ENCODE data around the gene BCL7A. TPM values are rescaled to one million over a fixed set of nuclear protein-coding genes. Genes with fewer than 3 reads are reported as not detected.
A peak's percentile ranks its signal among the peaks of the same experiment; 100 is the strongest.
"Not testable (repeated sequence)": the region's sequence is repeated elsewhere in the genome, so short reads cannot be mapped to it uniquely, and the experiment has no call there.

Gene BCL7A
- total and polyA plus RNA-seq, 5 donors from 2014 or later, result 0.35 to 2.0 (median 0.60) TPM

DNA sequence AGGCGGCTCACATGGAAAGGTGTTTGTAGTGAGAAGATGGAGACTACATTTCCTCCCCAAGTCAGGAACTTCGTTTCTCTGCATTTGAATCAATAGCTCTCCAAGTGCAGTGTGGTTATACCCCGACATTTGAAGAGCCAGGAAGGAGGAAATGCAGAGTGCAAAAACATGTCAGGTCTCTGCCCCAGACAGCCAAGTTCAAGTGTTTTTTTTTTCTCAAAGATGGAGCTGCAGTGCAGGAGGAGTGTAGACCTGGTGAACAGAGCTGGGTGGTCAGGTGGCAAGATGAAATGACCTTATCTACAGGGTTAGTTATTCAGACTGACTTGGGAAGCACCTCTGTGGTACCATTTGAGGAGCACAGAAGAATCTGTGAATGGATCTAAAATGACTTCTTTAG lies 78.2 kb downstream of the BCL7A start:
- peak overlapping the region; percentile 73 to 79 (median 76) for H3K4me3 Mint-ChIP-seq
- ATAC-seq (ENCODE audit: low read depth in 2 of 2), result peak; percentile 55 to 56
- peaks cover 0 to 1% (median 0%) of the 10 kb centered on the region in 7 donors for H3K9me3 Mint-ChIP-seq
- Histone ChIP-seq H3K4me3 (ENCODE audit: low read depth, low read length) (peak overlapping the region; percentile 58), H3K36me3 (ENCODE audit: control insufficient read depth, insufficient read depth, low read length) (no peaks in the 10 kb centered on the region), H3K9me3 (ENCODE audit: control insufficient read depth in 2 of 2, low read length in 2 of 2) (no peaks in the 10 kb centered on the region), H3K27me3 (ENCODE audit: control insufficient read depth, insufficient read depth, low read length) (no peaks in the 10 kb centered on the region), H3K27ac (ENCODE audit: insufficient read depth, low read length, poor library complexity, severe bottlenecking) (peak overlapping the region; percentile 63), H3K4me1 (ENCODE audit: control insufficient read depth, insufficient read depth, low read length, poor library complexity, severe bottlenecking) (peaks cover 52% of the 10 kb centered on the region)
- H3K27me3 Mint-ChIP-seq, result no peaks in the 10 kb centered on the region
- DNase-seq, result peak in 1 of 3 donors; percentile 54
- H3K27ac Mint-ChIP-seq, result peak overlapping the region; percentile 92 to 95 (median 93)
- peaks cover 2% of the 10 kb centered on the region for H3K36me3 Mint-ChIP-seq
- peaks cover 35 to 82% (median 57%) of the 10 kb centered on the region in 4 donors for H3K4me1 Mint-ChIP-seq

GRCh38 chr12:122100568-122100967 lies 78.9 kb downstream of the BCL7A start:
- no peaks in the 10 kb centered on the region for H3K36me3 ChIP-seq (ENCODE audit: control insufficient read depth, insufficient read depth, low read length)
- H3K27ac Mint-ChIP-seq, result peak overlapping the region; percentile 87 to 95 (median 92)
- ATAC-seq (ENCODE audit: low read depth in 2 of 2), result no peak
- no peaks in the 10 kb centered on the region for H3K27me3 ChIP-seq (ENCODE audit: control insufficient read depth, insufficient read depth, low read length)
- no peaks in the 10 kb centered on the region for H3K27me3 Mint-ChIP-seq
- H3K36me3 Mint-ChIP-seq, result peaks cover 3% of the 10 kb centered on the region
- H3K9me3 ChIP-seq (ENCODE audit: control insufficient read depth in 2 of 2, low read length in 2 of 2), result no peaks in the 10 kb centered on the region
- H3K9me3 Mint-ChIP-seq, result peaks cover 0 to 1% (median 0%) of the 10 kb centered on the region in 7 donors
- peak overlapping the region; percentile 36 for H3K27ac ChIP-seq (ENCODE audit: insufficient read depth, low read length, poor library complexity, severe bottlenecking)
- H3K4me1 ChIP-seq (ENCODE audit: control insufficient read depth, insufficient read depth, low read length, poor library complexity, severe bottlenecking), result peaks cover 58% of the 10 kb centered on the region
- DNase-seq, result no peak
- H3K4me1 Mint-ChIP-seq, result peaks cover 35 to 89% (median 61%) of the 10 kb centered on the region in 4 donors
- H3K4me3 Mint-ChIP-seq, result peak overlapping the region in 3 of 4 donors; percentile 48 to 78 (median 58)
- peak overlapping the region; percentile 58 for H3K4me3 ChIP-seq (ENCODE audit: low read depth, low read length)

GRCh38 chr12:122102331-122102730 lies 80.6 kb downstream of the BCL7A start:
- Mint-ChIP-seq H3K9me3 (peaks cover 0 to 1% (median 0%) of the 10 kb centered on the region in 7 donors), H3K27ac (peak overlapping the region in 2 of 3 donors; percentile 1 to 92), H3K4me3 (peak overlapping the region in 2 of 4 donors; percentile 44 to 48), H3K4me1 (peaks cover 35 to 92% (median 69%) of the 10 kb centered on the region in 4 donors), H3K36me3 (peaks cover 3% of the 10 kb centered on the region), H3K27me3 (no peaks in the 10 kb centered on the region)
- Histone ChIP-seq H3K4me3 (ENCODE audit: low read depth, low read length) (peak overlapping the region; percentile 1), H3K27me3 (ENCODE audit: control insufficient read depth, insufficient read depth, low read length) (no peaks in the 10 kb centered on the region), H3K9me3 (ENCODE audit: control insufficient read depth in 2 of 2, low read length in 2 of 2) (no peaks in the 10 kb centered on the region), H3K4me1 (ENCODE audit: control insufficient read depth, insufficient read depth, low read length, poor library complexity, severe bottlenecking) (peaks cover 67% of the 10 kb centered on the region), H3K36me3 (ENCODE audit: control insufficient read depth, insufficient read depth, low read length) (no peaks in the 10 kb centered on the region), H3K27ac (ENCODE audit: insufficient read depth, low read length, poor library complexity, severe bottlenecking) (no peak overlapping the region)
- DNase-seq (no peak), ATAC-seq (ENCODE audit: low read depth in 2 of 2) (no peak)

DNA sequence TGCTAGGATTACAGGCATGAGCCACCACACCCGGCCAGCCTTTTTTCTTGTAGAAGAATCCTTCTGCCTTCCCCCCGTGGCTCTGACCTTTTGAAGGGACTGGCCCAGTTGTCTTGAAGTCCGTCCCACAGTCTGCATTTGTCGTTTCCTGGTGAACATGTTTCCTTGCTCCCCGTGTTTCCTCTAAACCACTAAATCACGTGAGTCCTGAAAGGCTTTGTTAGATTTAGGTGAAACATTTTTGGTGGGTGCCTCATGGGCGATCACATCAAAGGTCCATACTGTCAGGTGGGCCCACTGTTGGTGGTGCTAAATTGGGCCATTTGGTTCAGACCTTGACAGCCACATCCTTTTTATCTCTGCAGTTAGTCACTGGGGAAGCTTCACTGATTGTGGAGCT lies 83.2 kb downstream of the BCL7A start:
- H3K4me1 ChIP-seq (ENCODE audit: control insufficient read depth, insufficient read depth, low read length, poor library complexity, severe bottlenecking), result peaks cover 62% of the 10 kb centered on the region
- H3K4me1 Mint-ChIP-seq, result peaks cover 38 to 91% (median 67%) of the 10 kb centered on the region in 4 donors
- H3K4me3 Mint-ChIP-seq, result peak overlapping the region; percentile 67 to 78 (median 72)

DNA sequence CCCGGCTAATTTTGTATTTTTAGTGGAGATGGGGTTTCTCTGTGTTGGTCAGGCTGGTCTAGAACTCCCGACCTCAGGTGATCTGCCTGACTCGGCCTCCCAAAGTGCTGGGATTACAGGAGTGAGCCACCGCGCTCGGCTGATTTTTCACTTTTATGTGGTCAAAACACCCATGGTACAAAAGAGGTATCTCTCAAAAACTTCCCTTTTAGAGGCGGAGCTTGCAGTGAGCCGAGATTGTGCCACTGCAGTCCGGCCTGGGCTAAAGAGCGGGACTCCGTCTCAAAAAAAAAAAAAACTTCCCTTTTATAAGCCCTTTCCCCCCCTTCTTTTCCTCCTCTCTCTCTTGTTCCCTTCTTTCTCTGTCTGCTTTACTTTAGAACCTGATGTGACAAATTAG lies 83.8 kb downstream of the BCL7A start:
- H3K27me3 ChIP-seq (ENCODE audit: control insufficient read depth, insufficient read depth, low read length); H3K27me3 Mint-ChIP-seq; H3K4me3 ChIP-seq (ENCODE audit: low read depth, low read length); H3K9me3 ChIP-seq (ENCODE audit: control insufficient read depth in 2 of 2, low read length in 2 of 2); H3K9me3 Mint-ChIP-seq; DNase-seq; H3K27ac ChIP-seq (ENCODE audit: insufficient read depth, low read length, poor library complexity, severe bottlenecking); ATAC-seq (ENCODE audit: low read depth in 2 of 2); H3K36me3 ChIP-seq (ENCODE audit: control insufficient read depth, insufficient read depth, low read length); H3K36me3 Mint-ChIP-seq: not testable (repeated sequence)
- Mint-ChIP-seq H3K4me1 (peaks cover 32 to 87% (median 62%) of the 10 kb centered on the region in 4 donors), H3K27ac (peak overlapping the region in 2 of 3 donors; percentile 17 to 86), H3K4me3 (peak overlapping the region; percentile 33 to 74 (median 61))
- peaks cover 56% of the 10 kb centered on the region for H3K4me1 ChIP-seq (ENCODE audit: control insufficient read depth, insufficient read depth, low read length, poor library complexity, severe bottlenecking)

More for the DNA sequence above, 83.2 kb downstream of the BCL7A start:
- ATAC-seq (ENCODE audit: low read depth in 2 of 2) (no peak), DNase-seq (peak in 1 of 3 donors; percentile 49)
- Histone ChIP-seq H3K27me3 (ENCODE audit: control insufficient read depth, insufficient read depth, low read length) (no peaks in the 10 kb centered on the region), H3K9me3 (ENCODE audit: control insufficient read depth in 2 of 2, low read length in 2 of 2) (no peaks in the 10 kb centered on the region), H3K27ac (ENCODE audit: insufficient read depth, low read length, poor library complexity, severe bottlenecking) (no peak overlapping the region), H3K4me3 (ENCODE audit: low read depth, low read length) (peak overlapping the region; percentile 55), H3K36me3 (ENCODE audit: control insufficient read depth, insufficient read depth, low read length) (no peaks in the 10 kb centered on the region)
- peaks cover 3% of the 10 kb centered on the region for H3K36me3 Mint-ChIP-seq
- peak overlapping the region; percentile 84 to 93 (median 86) for H3K27ac Mint-ChIP-seq
- H3K27me3 Mint-ChIP-seq, result no peaks in the 10 kb centered on the region
- H3K9me3 Mint-ChIP-seq, result peaks cover 0 to 1% (median 0%) of the 10 kb centered on the region in 7 donors

DNA sequence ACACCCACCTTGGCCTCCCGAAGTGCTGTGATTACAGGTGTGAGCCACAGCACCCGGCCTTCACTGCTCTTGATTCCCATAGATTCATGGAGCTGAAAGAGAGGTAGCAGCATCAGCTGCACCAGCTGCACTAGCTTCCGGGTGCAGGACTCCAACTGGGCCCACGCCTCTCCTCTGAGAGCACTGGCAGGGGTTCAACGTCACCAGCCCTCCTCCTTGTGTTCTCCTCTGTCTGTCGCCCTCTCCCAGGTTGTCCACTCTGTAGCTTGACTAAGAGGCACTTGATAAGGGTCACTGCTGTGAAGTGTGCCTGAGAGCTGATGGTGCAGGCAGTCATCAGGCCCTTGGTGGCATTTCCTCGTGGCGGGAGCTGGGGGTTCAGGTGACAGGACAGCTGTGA lies 85.2 kb downstream of the BCL7A start:
- peaks cover 21 to 82% (median 59%) of the 10 kb centered on the region in 4 donors for H3K4me1 Mint-ChIP-seq
- DNase-seq, result no peak
- H3K9me3 ChIP-seq (ENCODE audit: control insufficient read depth in 2 of 2, low read length in 2 of 2), result no peaks in the 10 kb centered on the region
- no peak for ATAC-seq (ENCODE audit: low read depth in 2 of 2)
- peaks cover 48% of the 10 kb centered on the region for H3K4me1 ChIP-seq (ENCODE audit: control insufficient read depth, insufficient read depth, low read length, poor library complexity, severe bottlenecking)
- no peaks in the 10 kb centered on the region for H3K36me3 ChIP-seq (ENCODE audit: control insufficient read depth, insufficient read depth, low read length)
- no peaks in the 10 kb centered on the region for H3K27me3 ChIP-seq (ENCODE audit: control insufficient read depth, insufficient read depth, low read length)
- H3K4me3 Mint-ChIP-seq, result peak overlapping the region in 1 of 4 donors; percentile 74
- no peak overlapping the region for H3K4me3 ChIP-seq (ENCODE audit: low read depth, low read length)
- H3K36me3 Mint-ChIP-seq, result peaks cover 3% of the 10 kb centered on the region
- peaks cover 0 to 1% (median 0%) of the 10 kb centered on the region in 7 donors for H3K9me3 Mint-ChIP-seq
- peak overlapping the region in 1 of 3 donors; percentile 16 for H3K27ac Mint-ChIP-seq
- no peaks in the 10 kb centered on the region for H3K27me3 Mint-ChIP-seq
- H3K27ac ChIP-seq (ENCODE audit: insufficient read depth, low read length, poor library complexity, severe bottlenecking), result no peak overlapping the region

DNA sequence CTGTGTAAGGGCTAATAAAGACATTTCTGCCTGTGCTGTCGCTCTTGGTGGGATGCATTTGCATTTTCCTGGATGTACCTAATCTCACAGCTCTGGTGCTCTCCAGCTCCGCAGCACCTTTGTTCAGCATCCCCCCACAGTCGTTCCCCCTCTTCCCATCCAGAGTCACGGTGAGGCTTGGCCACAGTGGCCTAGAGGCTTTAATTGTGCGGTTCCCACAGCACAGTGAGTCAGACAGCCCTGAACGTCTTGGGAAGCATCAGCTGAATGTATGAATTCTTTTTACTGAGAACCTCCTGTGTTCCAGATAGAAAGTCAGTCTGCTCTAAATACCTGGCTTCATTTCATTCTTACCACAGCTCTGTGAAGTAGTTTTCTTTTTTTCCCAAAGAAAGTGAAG lies 85.6 kb downstream of the BCL7A start:
- ATAC-seq (ENCODE audit: low read depth in 2 of 2), result no peak
- Mint-ChIP-seq H3K27ac (peak overlapping the region in 2 of 3 donors; percentile 16 to 84), H3K4me1 (peaks cover 17 to 82% (median 61%) of the 10 kb centered on the region in 4 donors), H3K36me3 (peaks cover 3% of the 10 kb centered on the region), H3K27me3 (no peaks in the 10 kb centered on the region), H3K4me3 (peak overlapping the region in 3 of 4 donors; percentile 52 to 74 (median 63)), H3K9me3 (peaks cover 0 to 1% (median 0%) of the 10 kb centered on the region in 7 donors)
- no peak for DNase-seq
- no peak overlapping the region for H3K27ac ChIP-seq (ENCODE audit: insufficient read depth, low read length, poor library complexity, severe bottlenecking)
- peaks cover 44% of the 10 kb centered on the region for H3K4me1 ChIP-seq (ENCODE audit: control insufficient read depth, insufficient read depth, low read length, poor library complexity, severe bottlenecking)
- no peaks in the 10 kb centered on the region for H3K36me3 ChIP-seq (ENCODE audit: control insufficient read depth, insufficient read depth, low read length)
- H3K9me3 ChIP-seq (ENCODE audit: control insufficient read depth in 2 of 2, low read length in 2 of 2), result no peaks in the 10 kb centered on the region
- no peaks in the 10 kb centered on the region for H3K27me3 ChIP-seq (ENCODE audit: control insufficient read depth, insufficient read depth, low read length)
- no peak overlapping the region for H3K4me3 ChIP-seq (ENCODE audit: low read depth, low read length)
